ENCODE measurements around the gene DENND4A. TPM values are rescaled to one million over a fixed set of nuclear protein-coding genes. Genes with fewer than 3 reads are reported as not detected.

DENND4A gene
- total RNA-seq, 1 donor from 2014 or later, result 13.9 TPM

DNA sequence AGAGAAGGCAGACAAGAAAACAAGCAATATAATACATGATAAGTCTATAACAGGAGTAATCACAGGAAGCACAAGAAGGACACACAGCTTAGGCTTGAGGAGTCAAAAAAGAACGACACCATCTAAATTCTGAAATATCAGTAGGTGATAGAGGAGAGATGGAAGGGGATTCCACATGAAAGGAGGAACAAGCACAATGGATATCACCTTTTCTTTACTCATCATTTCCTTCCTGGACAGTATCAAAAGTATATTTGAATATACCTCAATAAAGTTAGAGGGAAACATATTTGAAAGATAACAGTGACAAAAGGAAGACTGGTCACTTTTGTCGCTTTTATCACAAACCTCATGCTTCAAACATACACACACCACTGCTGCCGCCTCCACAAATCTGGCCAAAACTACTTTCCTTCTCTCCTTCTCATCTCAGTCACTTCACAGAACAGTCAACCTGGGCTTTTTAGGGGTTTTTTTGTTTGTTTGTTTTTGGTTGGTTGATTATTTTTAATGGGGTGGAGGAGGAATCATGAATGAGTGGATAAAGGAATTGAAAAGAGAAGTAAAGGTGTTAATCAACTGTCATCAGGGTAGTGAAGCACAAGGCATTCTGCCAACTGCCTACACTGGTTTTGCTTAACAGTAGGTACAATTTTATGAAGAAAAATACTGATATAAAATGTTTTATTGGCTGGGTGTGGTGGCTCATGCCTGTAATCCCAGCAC, 18.5 kb downstream of the DENND4A start:
- Mint-ChIP-seq H3K4me1 (ENCODE audit: low read depth, unreplicated experiment) (no peaks in the 10 kb centered on the region), H3K27ac (ENCODE audit: unreplicated experiment) (no peak overlapping the region), H3K9me3 (ENCODE audit: unreplicated experiment) (no peaks in the 10 kb centered on the region), H3K4me3 (ENCODE audit: unreplicated experiment) (no peak overlapping the region), H3K36me3 (ENCODE audit: low read depth, unreplicated experiment) (peaks cover 2% of the 10 kb centered on the region), H3K27me3 (ENCODE audit: low read depth, unreplicated experiment) (no peaks in the 10 kb centered on the region)
- H3K4me1 ChIP-seq (ENCODE audit: insufficient read depth, low read length), result no peaks in the 10 kb centered on the region
- H4K20me1 ChIP-seq (ENCODE audit: insufficient read depth, low read length), result peaks cover 15% of the 10 kb centered on the region
- H3K79me2 ChIP-seq (ENCODE audit: insufficient read depth, low read length), result peaks cover 28% of the 10 kb centered on the region
- no peaks in the 10 kb centered on the region for H3K36me3 ChIP-seq (ENCODE audit: insufficient read depth, low read length)
- H3K9ac ChIP-seq (ENCODE audit: low read length), result no peak overlapping the region
- no peaks in the 10 kb centered on the region for H3K9me3 ChIP-seq (ENCODE audit: insufficient read depth, low read depth, low read length)
- no peak overlapping the region for H2AFZ ChIP-seq (ENCODE audit: low read depth, low read length)
- TF ChIP-seq EZH2 (IDR thresholded peaks at IDR 0.05; ENCODE audit: insufficient read depth, low read length), result no peak
- TF ChIP-seq, protein P1, sequence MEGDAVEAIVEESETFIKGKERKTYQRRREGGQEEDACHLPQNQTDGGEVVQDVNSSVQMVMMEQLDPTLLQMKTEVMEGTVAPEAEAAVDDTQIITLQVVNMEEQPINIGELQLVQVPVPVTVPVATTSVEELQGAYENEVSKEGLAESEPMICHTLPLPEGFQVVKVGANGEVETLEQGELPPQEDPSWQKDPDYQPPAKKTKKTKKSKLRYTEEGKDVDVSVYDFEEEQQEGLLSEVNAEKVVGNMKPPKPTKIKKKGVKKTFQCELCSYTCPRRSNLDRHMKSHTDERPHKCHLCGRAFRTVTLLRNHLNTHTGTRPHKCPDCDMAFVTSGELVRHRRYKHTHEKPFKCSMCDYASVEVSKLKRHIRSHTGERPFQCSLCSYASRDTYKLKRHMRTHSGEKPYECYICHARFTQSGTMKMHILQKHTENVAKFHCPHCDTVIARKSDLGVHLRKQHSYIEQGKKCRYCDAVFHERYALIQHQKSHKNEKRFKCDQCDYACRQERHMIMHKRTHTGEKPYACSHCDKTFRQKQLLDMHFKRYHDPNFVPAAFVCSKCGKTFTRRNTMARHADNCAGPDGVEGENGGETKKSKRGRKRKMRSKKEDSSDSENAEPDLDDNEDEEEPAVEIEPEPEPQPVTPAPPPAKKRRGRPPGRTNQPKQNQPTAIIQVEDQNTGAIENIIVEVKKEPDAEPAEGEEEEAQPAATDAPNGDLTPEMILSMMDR (IDR thresholded peaks at IDR 0.05; ENCODE audit: insufficient read depth, low read depth, low read length), result no peak
- no peak overlapping the region for H3K27ac ChIP-seq (ENCODE audit: low read depth, low read length)
- no peak overlapping the region for H3K4me3 ChIP-seq (ENCODE audit: insufficient read depth, low read depth, low read length)
- no peak overlapping the region for H3K4me2 ChIP-seq (ENCODE audit: low read length)
- FAIRE-seq, result no peak
- no peak for DNase-seq (ENCODE audit: low read depth)
- no peaks in the 10 kb centered on the region for H3K27me3 ChIP-seq (ENCODE audit: insufficient read depth, low read length)

DNA sequence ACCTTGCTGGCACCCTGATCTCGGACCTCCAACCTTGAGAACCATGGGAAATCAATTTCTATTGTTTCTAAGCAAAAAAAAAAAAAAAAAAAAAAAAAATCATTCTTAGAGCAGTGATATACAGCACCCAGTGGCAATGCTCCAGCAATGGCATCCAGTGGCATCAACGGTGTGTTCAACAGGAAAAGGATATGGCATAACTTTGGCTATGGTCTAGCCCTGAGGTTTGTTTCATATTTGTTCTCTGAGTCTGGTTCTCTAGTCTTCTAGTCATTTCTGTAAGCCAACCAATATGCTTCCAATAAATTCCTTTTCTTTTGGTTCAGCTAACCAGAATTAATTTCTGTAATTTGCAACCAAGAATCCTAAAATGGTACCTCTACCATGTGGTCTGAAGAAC, 19.2 kb downstream of the DENND4A start:
- Histone ChIP-seq H3K4me3 (ENCODE audit: insufficient read depth, low read depth, low read length) (no peak overlapping the region), H3K27ac (ENCODE audit: low read depth, low read length) (no peak overlapping the region), H3K4me1 (ENCODE audit: insufficient read depth, low read length) (no peaks in the 10 kb centered on the region), H4K20me1 (ENCODE audit: insufficient read depth, low read length) (peaks cover 12% of the 10 kb centered on the region), H3K27me3 (ENCODE audit: insufficient read depth, low read length) (no peaks in the 10 kb centered on the region), H2AFZ (ENCODE audit: low read depth, low read length) (no peak overlapping the region), H3K36me3 (ENCODE audit: insufficient read depth, low read length) (no peaks in the 10 kb centered on the region), H3K9me3 (ENCODE audit: insufficient read depth, low read depth, low read length) (no peaks in the 10 kb centered on the region), H3K4me2 (ENCODE audit: low read length) (no peak overlapping the region), H3K9ac (ENCODE audit: low read length) (no peak overlapping the region), H3K79me2 (ENCODE audit: insufficient read depth, low read length) (peaks cover 30% of the 10 kb centered on the region)
- no peaks in the 10 kb centered on the region for H3K27me3 Mint-ChIP-seq (ENCODE audit: low read depth, unreplicated experiment)
- DNase-seq (ENCODE audit: low read depth), result no peak
- no peak for FAIRE-seq
- H3K4me3 Mint-ChIP-seq (ENCODE audit: unreplicated experiment), result no peak overlapping the region
- H3K9me3 Mint-ChIP-seq (ENCODE audit: unreplicated experiment), result no peaks in the 10 kb centered on the region
- no peak overlapping the region for H3K27ac Mint-ChIP-seq (ENCODE audit: unreplicated experiment)
- TF ChIP-seq, protein P1 (IDR thresholded peaks at IDR 0.05; ENCODE audit: insufficient read depth, low read depth, low read length), result no peak
- TF ChIP-seq EZH2 (IDR thresholded peaks at IDR 0.05; ENCODE audit: insufficient read depth, low read length), result no peak
- H3K36me3 Mint-ChIP-seq (ENCODE audit: low read depth, unreplicated experiment), result peaks cover 2% of the 10 kb centered on the region
- no peaks in the 10 kb centered on the region for H3K4me1 Mint-ChIP-seq (ENCODE audit: low read depth, unreplicated experiment)

DNA sequence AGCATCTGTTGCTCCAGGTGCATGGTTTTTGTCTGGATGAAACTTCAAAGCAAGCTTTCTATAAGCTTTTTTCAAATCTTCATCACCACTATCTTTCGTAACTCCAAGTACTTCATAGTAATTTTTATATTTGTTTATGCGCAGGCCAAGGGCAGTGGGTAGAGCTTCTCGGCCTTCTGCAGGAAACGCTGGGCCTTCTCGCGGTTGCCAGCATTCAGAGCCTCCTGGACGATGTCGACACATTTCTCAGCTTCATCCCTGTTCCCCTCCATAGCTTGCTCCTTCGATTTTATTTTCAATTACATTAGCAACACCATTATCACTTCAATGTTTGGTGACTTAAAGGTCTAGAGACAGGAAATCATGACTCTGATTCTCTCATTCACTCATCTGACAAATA, 20.2 kb downstream of the DENND4A start:
- H3K9me3 Mint-ChIP-seq (ENCODE audit: unreplicated experiment), result no peaks in the 10 kb centered on the region
- no peak overlapping the region for H3K27ac Mint-ChIP-seq (ENCODE audit: unreplicated experiment)
- TF ChIP-seq, protein P1 (IDR thresholded peaks at IDR 0.05; ENCODE audit: insufficient read depth, low read depth, low read length), result no peak
- TF ChIP-seq EZH2 (IDR thresholded peaks at IDR 0.05; ENCODE audit: insufficient read depth, low read length), result no peak
- peaks cover 12% of the 10 kb centered on the region for H4K20me1 ChIP-seq (ENCODE audit: insufficient read depth, low read length)
- H3K36me3 ChIP-seq (ENCODE audit: insufficient read depth, low read length), result no peaks in the 10 kb centered on the region
- DNase-seq (ENCODE audit: low read depth) (no peak), FAIRE-seq (no peak)
- H3K9ac ChIP-seq (ENCODE audit: low read length), result no peak overlapping the region
- H3K4me1 ChIP-seq (ENCODE audit: insufficient read depth, low read length), result no peaks in the 10 kb centered on the region
- H3K4me3 ChIP-seq (ENCODE audit: insufficient read depth, low read depth, low read length), result no peak overlapping the region
- no peaks in the 10 kb centered on the region for H3K4me1 Mint-ChIP-seq (ENCODE audit: low read depth, unreplicated experiment)
- H3K27ac ChIP-seq (ENCODE audit: low read depth, low read length), result no peak overlapping the region
- no peak overlapping the region for H3K4me3 Mint-ChIP-seq (ENCODE audit: unreplicated experiment)
- no peak overlapping the region for H3K4me2 ChIP-seq (ENCODE audit: low read length)
- H2AFZ ChIP-seq (ENCODE audit: low read depth, low read length), result no peak overlapping the region
- H3K36me3 Mint-ChIP-seq (ENCODE audit: low read depth, unreplicated experiment), result peaks cover 2% of the 10 kb centered on the region
- no peaks in the 10 kb centered on the region for H3K27me3 Mint-ChIP-seq (ENCODE audit: low read depth, unreplicated experiment)
- peaks cover 30% of the 10 kb centered on the region for H3K79me2 ChIP-seq (ENCODE audit: insufficient read depth, low read length)
- no peaks in the 10 kb centered on the region for H3K9me3 ChIP-seq (ENCODE audit: insufficient read depth, low read depth, low read length)
- H3K27me3 ChIP-seq (ENCODE audit: insufficient read depth, low read length), result no peaks in the 10 kb centered on the region
